ENCODE results near the gene PGLYRP3. TPM values are rescaled to one million over a fixed set of nuclear protein-coding genes. Genes with fewer than 3 reads are reported as not detected.

The PGLYRP3 gene
- total RNA-seq, 1 donor from 2014 or later, result 0.87 TPM

GRCh38 chr1:153355445-153356071 is 42.8 kb upstream of the PGLYRP3 start:
- Mint-ChIP-seq H3K27me3 (no peaks in the 10 kb centered on the region), H3K4me3 (no peak overlapping the region), H3K9me3 (no peaks in the 10 kb centered on the region), H3K4me1 (ENCODE audit: unreplicated experiment) (peaks cover 3% of the 10 kb centered on the region), H3K27ac (no peak overlapping the region), H3K36me3 (no peaks in the 10 kb centered on the region)
- peak; percentile 67 for DNase-seq (ENCODE audit: extremely low spot score, unreplicated experiment)
- TF ChIP-seq CTCF (conservative IDR thresholded peaks at IDR 0.05), result peak; percentile 62

GRCh38 chr1:153354515-153355193 is 41.9 kb upstream of the PGLYRP3 start:
- Mint-ChIP-seq H3K4me3 (no peak overlapping the region), H3K27me3 (peaks cover 5% of the 10 kb centered on the region), H3K4me1 (ENCODE audit: unreplicated experiment) (peaks cover 3% of the 10 kb centered on the region), H3K27ac (no peak overlapping the region), H3K9me3 (no peaks in the 10 kb centered on the region), H3K36me3 (no peaks in the 10 kb centered on the region)
- DNase-seq (ENCODE audit: extremely low spot score, unreplicated experiment), result peak; percentile 52
- no peak for TF ChIP-seq CTCF (conservative IDR thresholded peaks at IDR 0.05)

GRCh38 chr1:153353226-153353947 is 40.6 kb upstream of the PGLYRP3 start:
- DNase-seq (ENCODE audit: extremely low spot score, unreplicated experiment), result peak; percentile 42
- Mint-ChIP-seq H3K36me3 (no peaks in the 10 kb centered on the region), H3K9me3 (no peaks in the 10 kb centered on the region)

GRCh38 chr1:153352523-153352922 is 39.8 kb upstream of the PGLYRP3 start:
- Mint-ChIP-seq H3K27ac (no peak overlapping the region), H3K36me3 (no peaks in the 10 kb centered on the region), H3K9me3 (no peaks in the 10 kb centered on the region), H3K27me3 (peaks cover 18% of the 10 kb centered on the region), H3K4me1 (ENCODE audit: unreplicated experiment) (peaks cover 3% of the 10 kb centered on the region), H3K4me3 (no peak overlapping the region)
- TF ChIP-seq CTCF (conservative IDR thresholded peaks at IDR 0.05), result peak; percentile 98
- peak; percentile 77 for DNase-seq (ENCODE audit: extremely low spot score, unreplicated experiment)

More at GRCh38 chr1:153353226-153353947, 40.6 kb upstream of the PGLYRP3 start:
- Mint-ChIP-seq H3K4me3 (no peak overlapping the region), H3K27ac (peak overlapping the region; percentile 14), H3K4me1 (ENCODE audit: unreplicated experiment) (peaks cover 3% of the 10 kb centered on the region), H3K27me3 (peaks cover 14% of the 10 kb centered on the region)
- TF ChIP-seq CTCF (conservative IDR thresholded peaks at IDR 0.05), result peak; percentile 58

- peaks cover 21% of the 10 kb centered on the region for H3K27me3 Mint-ChIP-seq
Observed at GRCh38 chr1:153350321-153350957, 37.7 kb upstream of the PGLYRP3 start.

More at GRCh38 chr1:153350321-153350957, 37.7 kb upstream of the PGLYRP3 start:
- no peak overlapping the region for H3K27ac Mint-ChIP-seq
- TF ChIP-seq CTCF (conservative IDR thresholded peaks at IDR 0.05), result no peak
- no peak for DNase-seq (ENCODE audit: extremely low spot score, unreplicated experiment)
- H3K9me3 Mint-ChIP-seq, result no peaks in the 10 kb centered on the region
- H3K36me3 Mint-ChIP-seq, result no peaks in the 10 kb centered on the region
- no peaks in the 10 kb centered on the region for H3K4me1 Mint-ChIP-seq (ENCODE audit: unreplicated experiment)
- H3K4me3 Mint-ChIP-seq, result no peak overlapping the region

All from type B pancreatic cell (in vitro differentiated cells).